HG02798 (cell line): ENCODE measurements around the gene SDR42E2.
"Not testable (repeated sequence)": the region's sequence is repeated elsewhere in the genome, so short reads cannot be mapped to it uniquely, and the experiment has no call there.

Experiments
- ATAC-seq: cut with Tn5 transposase; IDR thresholded peaks from one replicate; pipeline ENCODE4 v1.9.1; 2021; ENCODE audit warnings: mild to moderate bottlenecking; ENCODE audit not compliant: unreplicated experiment, poor library complexity

SDR42E2 gene

GRCh38 chr16:22161999-22162655 is at the start of gene SDR42E2:
Gene SDR42E2 (plus strand): TSS chr16:22162506. CDS start chr16:22165583, 3,077 bp downstream.
- ATAC-seq: no peak

GRCh38 chr16:22116095-22116700 is 46.1 kb upstream of the SDR42E2 start:
- no peak for ATAC-seq

- no peak for ATAC-seq
These were observed 44.7 kb upstream of the SDR42E2 start for GRCh38 chr16:22117609-22118008.

DNA sequence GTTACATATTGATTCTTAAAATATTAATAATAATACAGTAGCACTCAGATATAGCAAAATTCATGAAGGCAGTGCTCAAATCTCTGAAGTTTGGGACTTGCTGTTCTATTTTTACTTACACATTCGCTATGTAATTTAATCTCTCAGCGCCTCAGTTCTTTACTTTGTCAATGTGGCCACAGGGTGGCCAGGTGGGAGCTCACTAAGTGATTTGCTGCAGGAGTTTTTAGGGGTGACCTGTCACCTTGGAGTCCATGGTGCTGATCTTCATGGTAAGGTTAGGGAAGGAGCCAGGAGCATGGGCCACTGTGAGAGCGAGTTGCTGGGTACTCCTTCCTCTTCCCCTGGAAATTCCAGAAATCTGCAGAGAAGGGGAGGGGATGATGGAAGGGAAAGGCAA is 41.9 kb upstream of the SDR42E2 start:
- no peak for ATAC-seq

DNA sequence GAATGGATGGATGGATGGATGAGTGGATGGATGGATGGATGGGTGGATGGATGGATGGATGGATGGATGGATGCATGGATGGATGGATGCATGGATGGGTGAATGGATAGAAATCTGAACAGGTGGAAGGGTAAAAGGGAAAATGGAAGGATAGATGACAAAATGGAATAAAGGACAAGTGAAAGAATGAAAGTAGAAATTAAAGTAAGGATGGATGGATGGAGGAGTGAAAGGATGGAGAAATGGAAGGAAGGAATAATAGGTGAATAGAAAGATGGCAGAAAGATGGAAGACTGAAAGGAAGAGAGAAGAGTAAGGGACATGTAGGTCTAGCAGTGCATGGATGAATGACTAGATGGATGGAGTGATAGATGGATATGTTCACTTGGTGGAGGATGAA is 40.1 kb upstream of the SDR42E2 start:
- no peak for ATAC-seq

DNA sequence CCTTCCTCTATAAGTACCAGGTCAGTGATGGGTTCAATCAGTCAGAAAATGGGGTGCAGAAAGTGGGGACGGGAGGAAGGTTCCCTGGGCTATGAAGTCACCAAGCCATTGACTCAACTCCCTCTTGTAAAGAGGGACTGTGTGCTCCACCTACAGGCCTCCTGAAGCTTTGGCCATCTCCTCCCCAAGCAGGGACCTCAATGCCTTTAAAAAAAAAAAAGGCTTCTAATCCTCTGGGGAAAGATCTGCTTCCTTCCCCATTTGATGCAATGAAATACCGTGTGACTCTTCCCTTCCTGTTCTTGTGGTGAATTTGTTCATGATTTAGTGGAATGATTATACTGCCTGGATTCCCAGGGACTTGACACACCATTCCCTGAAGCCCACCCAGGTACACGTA is 39.2 kb upstream of the SDR42E2 start:
- no peak for ATAC-seq

- no peak for ATAC-seq
These were observed 38.4 kb upstream of the SDR42E2 start for GRCh38 chr16:22123759-22124490.

DNA sequence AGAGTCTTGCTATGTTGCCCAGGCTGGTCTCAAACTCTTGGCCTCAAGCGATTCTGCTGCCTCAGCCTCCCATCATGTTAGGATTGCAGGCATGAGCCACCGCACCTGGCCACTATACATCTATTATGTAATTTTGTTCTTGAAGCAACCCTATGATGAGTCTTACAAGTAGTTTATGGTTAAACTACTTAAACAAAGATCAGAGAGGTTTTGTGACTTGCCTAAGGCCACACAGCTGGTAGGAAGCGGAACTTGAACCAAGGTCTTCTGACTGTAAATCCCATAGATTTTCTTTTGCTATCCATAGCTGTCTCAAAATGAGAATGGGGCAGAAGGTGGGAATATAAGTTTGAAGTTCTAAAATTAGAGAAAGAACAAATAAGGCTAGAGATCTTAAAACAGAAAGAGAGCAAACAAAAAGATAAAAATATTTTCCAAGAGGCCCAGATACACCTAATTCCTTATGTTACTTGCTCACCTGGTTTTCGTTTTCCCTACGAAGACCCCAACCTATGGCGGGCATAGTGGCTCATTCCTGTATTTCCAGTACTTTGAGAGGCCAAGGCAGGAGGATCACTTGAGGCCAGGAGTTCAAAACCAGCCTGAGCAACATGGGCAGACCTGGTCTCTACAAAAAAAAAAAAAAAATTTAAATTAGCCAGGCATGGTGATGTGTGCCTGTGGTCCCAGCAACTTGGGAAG is 37.6 kb upstream of the SDR42E2 start:
- ATAC-seq: no peak

- no peak for ATAC-seq
These were observed 36.2 kb upstream of the SDR42E2 start for GRCh38 chr16:22126037-22126558.

- ATAC-seq: not testable (repeated sequence)
These were observed 33.8 kb upstream of the SDR42E2 start for GRCh38 chr16:22128537-22128936.

DNA sequence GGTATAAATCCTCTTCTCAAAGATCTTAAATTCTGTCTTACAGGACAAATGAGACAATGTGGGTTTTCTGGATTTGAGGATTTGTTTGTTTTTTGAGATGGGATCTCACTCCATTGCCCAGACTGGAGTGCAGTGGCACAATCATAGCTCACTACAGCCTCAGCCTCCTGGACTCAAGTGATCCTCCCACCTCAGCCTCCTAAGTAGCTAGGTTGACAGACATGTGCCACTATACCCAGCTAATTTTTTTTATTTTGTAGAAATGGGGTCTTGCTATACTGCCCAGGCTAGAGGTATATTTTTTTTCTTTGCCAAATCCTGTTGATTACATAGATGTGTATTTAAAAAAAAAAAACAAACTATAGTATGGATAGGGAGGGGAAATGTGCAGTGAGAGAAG is 31.8 kb upstream of the SDR42E2 start:
- no peak for ATAC-seq

GRCh38 chr16:22132801-22133200 is 29.5 kb upstream of the SDR42E2 start:
- no peak for ATAC-seq

GRCh38 chr16:22138482-22138881 is 23.8 kb upstream of the SDR42E2 start:
- no peak for ATAC-seq

DNA sequence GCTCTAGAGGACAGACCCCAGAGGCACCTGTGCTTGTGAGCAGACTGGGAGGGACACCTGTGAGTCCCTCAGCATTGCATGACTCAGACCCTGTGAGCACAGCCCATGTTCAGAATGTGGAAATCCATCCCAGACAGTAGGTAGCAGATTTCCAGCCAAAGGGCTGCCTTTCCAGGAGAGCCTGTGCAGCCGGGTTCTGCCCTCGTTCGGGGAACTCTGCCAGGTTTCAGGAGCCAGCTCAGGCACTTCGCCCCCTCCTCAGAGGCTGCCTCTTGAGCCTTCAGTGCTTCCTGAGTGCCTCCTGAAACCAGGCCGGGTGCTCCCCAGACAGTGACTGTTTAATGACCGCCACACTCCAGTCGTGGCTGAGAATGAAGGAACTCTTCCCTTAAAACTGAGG is 23.3 kb upstream of the SDR42E2 start:
- ATAC-seq: no peak

- ATAC-seq: no peak
These were observed 22.6 kb upstream of the SDR42E2 start for GRCh38 chr16:22139732-22140131.

GRCh38 chr16:22141767-22142166 is 20.5 kb upstream of the SDR42E2 start:
- ATAC-seq: no peak

DNA sequence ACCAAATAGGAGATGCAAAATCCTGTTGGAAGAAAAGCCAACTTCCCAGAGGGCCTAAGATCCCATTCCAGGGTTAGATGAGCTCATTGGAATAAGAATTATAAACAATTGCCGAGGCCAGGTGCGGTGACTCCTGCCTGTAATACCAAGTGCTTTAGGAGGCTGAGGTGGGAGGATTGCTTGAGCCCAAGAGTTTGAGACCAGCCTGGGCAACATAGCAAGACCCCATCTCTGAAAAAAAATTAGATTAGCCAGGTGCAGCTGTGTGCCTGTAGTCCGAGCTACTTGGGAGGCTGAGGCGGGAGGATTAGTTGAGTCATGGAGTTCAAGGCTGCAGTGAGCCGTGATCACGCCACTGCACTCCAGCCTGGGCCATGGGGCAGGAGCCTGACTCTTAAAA is 17.8 kb upstream of the SDR42E2 start:
- no peak for ATAC-seq

DNA sequence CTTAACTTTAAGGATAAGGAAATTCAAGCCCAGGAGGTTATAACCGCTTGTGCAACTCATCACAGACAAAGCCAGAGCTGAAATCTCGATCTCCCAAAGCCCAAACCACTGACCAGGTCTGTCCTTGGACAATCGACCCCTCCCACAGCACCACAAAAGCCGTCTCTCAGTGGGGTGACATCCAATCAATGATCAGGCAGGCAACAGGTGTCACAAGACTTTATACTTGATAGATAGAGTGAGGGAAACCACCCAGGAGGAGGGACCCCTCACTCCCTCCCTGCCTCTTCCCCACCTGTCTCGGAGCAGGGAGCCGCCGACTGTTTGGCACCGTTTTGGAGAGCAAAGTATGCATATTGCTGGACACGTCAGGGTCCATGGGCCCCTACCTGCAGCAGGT is 14.5 kb upstream of the SDR42E2 start:
- no peak for ATAC-seq

- no peak for ATAC-seq
These were observed 10.9 kb upstream of the SDR42E2 start for GRCh38 chr16:22151246-22151998.

DNA sequence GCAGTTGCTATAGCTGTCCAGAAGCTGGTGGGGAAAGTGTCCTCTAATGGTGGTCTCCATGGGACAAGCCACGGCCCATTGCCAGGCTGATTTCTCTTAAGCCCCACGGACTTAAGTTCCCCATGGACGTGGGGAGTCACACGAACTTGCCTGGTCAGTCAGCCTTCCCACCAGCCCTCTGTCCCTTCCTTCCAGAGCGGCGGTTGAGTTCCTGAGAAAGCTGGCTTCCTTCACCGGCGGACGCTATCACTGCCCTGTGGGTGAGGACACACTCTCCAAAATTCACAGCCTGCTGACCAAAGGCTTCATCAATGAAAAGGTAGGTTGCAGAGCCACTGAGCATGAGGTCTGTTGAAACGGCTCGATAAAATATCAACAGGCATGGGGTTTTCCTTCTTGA is 10.0 kb upstream of the SDR42E2 start:
- ATAC-seq: no peak
